Measurements from ENCODE around the gene ATG10.
"Not testable (repeated sequence)": the region's sequence is repeated elsewhere in the genome, so short reads cannot be mapped to it uniquely, and the experiment has no call there.

The ATG10 gene

GRCh38 chr5:82018462-82018861 is 46.6 kb downstream of the ATG10 start:
- DNase-seq (ENCODE audit: low read depth): no peak
- TF ChIP-seq, protein P1, sequence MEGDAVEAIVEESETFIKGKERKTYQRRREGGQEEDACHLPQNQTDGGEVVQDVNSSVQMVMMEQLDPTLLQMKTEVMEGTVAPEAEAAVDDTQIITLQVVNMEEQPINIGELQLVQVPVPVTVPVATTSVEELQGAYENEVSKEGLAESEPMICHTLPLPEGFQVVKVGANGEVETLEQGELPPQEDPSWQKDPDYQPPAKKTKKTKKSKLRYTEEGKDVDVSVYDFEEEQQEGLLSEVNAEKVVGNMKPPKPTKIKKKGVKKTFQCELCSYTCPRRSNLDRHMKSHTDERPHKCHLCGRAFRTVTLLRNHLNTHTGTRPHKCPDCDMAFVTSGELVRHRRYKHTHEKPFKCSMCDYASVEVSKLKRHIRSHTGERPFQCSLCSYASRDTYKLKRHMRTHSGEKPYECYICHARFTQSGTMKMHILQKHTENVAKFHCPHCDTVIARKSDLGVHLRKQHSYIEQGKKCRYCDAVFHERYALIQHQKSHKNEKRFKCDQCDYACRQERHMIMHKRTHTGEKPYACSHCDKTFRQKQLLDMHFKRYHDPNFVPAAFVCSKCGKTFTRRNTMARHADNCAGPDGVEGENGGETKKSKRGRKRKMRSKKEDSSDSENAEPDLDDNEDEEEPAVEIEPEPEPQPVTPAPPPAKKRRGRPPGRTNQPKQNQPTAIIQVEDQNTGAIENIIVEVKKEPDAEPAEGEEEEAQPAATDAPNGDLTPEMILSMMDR (conservative IDR thresholded peaks at IDR 0.05; ENCODE audit: low read depth, low read length): no peak
- no peak overlapping the region for H3K4me3 ChIP-seq (ENCODE audit: low read length)

- no peak overlapping the region for H3K4me3 ChIP-seq (ENCODE audit: low read length)
- DNase-seq (ENCODE audit: low read depth): no peak
- TF ChIP-seq, protein P1 (conservative IDR thresholded peaks at IDR 0.05; ENCODE audit: low read depth, low read length): no peak
Measured at GRCh38 chr5:82019342-82020138, 47.7 kb downstream of the ATG10 start.

GRCh38 chr5:82022499-82022898 is 50.7 kb downstream of the ATG10 start:
- no peak overlapping the region for H3K4me3 ChIP-seq (ENCODE audit: low read length)
- DNase-seq (ENCODE audit: low read depth): no peak
- TF ChIP-seq, protein P1 (conservative IDR thresholded peaks at IDR 0.05; ENCODE audit: low read depth, low read length): no peak

DNA sequence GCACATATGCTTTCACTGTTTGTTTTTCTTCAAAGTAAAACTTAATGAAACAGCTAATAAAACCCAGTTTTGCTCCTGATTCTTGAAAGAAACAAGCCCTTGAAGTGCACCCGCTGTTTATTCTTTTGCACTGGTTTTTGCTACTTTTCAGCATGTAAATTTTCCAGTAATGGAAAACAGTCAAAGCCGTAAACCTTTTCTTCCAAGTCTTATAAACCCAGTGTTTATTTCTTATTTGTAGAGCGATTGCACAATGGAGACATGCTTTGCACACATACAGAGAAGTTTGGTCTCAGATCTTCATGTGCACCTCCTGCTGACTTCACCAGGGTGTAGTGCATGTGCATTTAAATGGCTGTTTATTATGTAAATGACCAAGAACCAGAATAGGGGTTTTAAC is 51.8 kb downstream of the ATG10 start:
- TF ChIP-seq, protein P1 (conservative IDR thresholded peaks at IDR 0.05; ENCODE audit: low read depth, low read length): no peak
- no peak overlapping the region for H3K4me3 ChIP-seq (ENCODE audit: low read length)
- no peak for DNase-seq (ENCODE audit: low read depth)

DNA sequence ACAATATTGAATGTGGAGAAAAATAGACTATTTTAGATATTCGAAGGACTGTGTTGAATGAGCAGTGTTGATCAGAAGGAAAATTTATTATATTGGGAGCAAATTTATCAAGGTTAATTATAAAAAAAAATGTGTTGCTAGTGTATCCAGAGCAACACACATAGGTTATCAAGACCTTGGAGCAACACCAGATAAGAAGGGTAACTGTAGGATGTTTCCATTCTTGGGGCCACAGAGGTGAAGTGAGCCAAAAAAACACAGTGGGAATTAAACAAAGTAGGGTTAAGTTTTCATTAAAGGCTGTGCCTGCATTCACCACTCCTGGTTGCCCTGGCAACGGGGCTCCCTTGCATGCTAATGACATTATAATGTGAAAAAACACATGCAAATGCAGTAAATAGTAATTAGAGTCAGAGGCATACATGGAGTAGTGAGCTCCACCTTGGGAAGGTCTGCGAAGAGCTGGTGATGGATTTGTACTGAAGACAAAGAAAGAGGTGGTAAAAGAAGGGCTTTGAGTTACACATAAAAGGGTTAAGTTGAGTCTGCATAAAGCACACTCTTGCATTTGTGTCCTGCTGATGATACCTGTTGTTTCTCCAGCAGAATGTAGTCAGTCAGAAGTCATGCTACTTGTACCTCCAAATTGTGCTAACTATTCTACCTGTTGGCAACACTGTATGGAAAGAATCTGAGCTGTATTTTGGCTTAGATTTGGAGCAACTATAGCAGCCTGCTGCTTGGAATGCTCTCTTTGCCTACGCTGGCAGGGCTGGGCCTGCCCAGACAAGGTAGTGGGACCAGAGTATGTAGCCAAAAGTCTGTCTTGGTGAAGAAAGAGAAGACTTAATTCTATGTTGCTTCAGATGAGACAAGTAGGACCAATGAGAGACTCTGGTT is 59.6 kb downstream of the ATG10 start:
- TF ChIP-seq, protein P1 (conservative IDR thresholded peaks at IDR 0.05; ENCODE audit: low read depth, low read length): peak; percentile 2
- DNase-seq (ENCODE audit: low read depth): no peak
- H3K4me3 ChIP-seq (ENCODE audit: low read length): no peak overlapping the region

- not testable (repeated sequence) for H3K4me3 ChIP-seq (ENCODE audit: low read length); DNase-seq (ENCODE audit: low read depth)
Measured at GRCh38 chr5:82042894-82043293, 71.1 kb downstream of the ATG10 start.

- TF ChIP-seq, protein P1 (conservative IDR thresholded peaks at IDR 0.05; ENCODE audit: low read depth, low read length): no peak
- DNase-seq (ENCODE audit: low read depth): no peak
- no peak overlapping the region for H3K4me3 ChIP-seq (ENCODE audit: low read length)
Measured at GRCh38 chr5:82044010-82044409, 72.2 kb downstream of the ATG10 start.
